ENCODE measurements around the gene ARSK. TPM values are rescaled to one million over a fixed set of nuclear protein-coding genes. Genes with fewer than 3 reads are reported as not detected.

The ARSK gene
- total and polyA plus RNA-seq, 10 of the 15 experiments (the other 5 are each of a cell fraction or from before 2014, with no cell fraction given): 1.6 to 9.5 (median 5.8) TPM

DNA sequence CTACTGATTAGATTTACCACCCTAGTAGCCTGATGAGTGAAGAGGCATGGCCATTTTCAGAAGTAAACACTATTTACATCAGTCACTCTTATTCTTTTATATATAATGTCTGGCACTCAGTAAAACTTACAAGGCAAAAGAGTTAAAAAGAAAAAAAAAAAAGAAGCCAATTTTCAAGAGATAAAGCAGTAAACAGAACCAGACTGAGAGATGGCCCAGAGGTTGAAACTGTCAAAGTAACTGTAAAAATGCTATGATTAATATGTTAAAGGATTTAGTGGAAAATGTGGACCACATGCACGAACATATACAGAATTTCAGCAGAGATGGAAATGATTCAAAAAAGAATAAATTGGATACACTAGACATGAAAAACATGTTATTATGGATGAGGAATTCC, 58.6 kb downstream of the ARSK start:
- DNase-seq (ENCODE audit: low read depth, low spot score) (no peak), ATAC-seq (no peak), FAIRE-seq (no peak)
- BruUV-seq (replicated peaks): no TSS peak
- Histone ChIP-seq H3K4me3 (no peak overlapping the region), H3K4me2 (ENCODE audit: control insufficient read depth, insufficient read depth) (no peak overlapping the region), H3K27ac (ENCODE audit: control insufficient read depth, insufficient read depth) (no peak overlapping the region), H3K4me1 (ENCODE audit: control insufficient read depth, insufficient read depth, low read length) (peaks cover 4% of the 10 kb centered on the region; the same call in 1 of the 2 replicates), H3K79me2 (ENCODE audit: control insufficient read depth, insufficient read depth, low read length) (no peaks in the 10 kb centered on the region), H3K27me3 (replicated peaks in 1 of 2; ENCODE audit: control insufficient read depth in 2 of 2, insufficient read depth in 2 of 2, low read length in 1 of 2) (no peaks in the 10 kb centered on the region), H3K9me3 (replicated peaks; ENCODE audit: control insufficient read depth, insufficient read depth, low read length) (peaks cover 6% of the 10 kb centered on the region; the same call in 2 of the 3 replicates), H3K9ac (ENCODE audit: control insufficient read depth, insufficient read depth, low read length) (no peak overlapping the region), H3K36me3 (ENCODE audit: control insufficient read depth in 2 of 2, insufficient read depth in 2 of 2, low read length in 1 of 2) (no peaks in the 10 kb centered on the region), H4K20me1 (ENCODE audit: control insufficient read depth, insufficient read depth) (no peaks in the 10 kb centered on the region), H2AFZ (ENCODE audit: control insufficient read depth, low read depth, low read length) (no peak overlapping the region)
- intact Hi-C loops (cut with micrococcal nuclease; ENCODE audit: unreplicated experiment): loop anchor here (10.0 kb wide), 1 partner anchor 539 kb away; no protein-coding TSS in a partner anchor
- ChIA-PET RAD21 (ENCODE audit: unreplicated experiment) (no interaction called here), CTCF (interaction anchor here (0.7 kb wide), 1 partner anchor 31 kb away, joined by 3 read pairs; no protein-coding TSS in a partner anchor), POLR2A (no interaction called here), SMC1A (ENCODE audit: uncharacterized antibody, unreplicated experiment) (no interaction called here)
- TF ChIP-seq ZSCAN29 (IDR thresholded peaks at IDR 0.05) (no peak), CBX5 (IDR thresholded peaks at IDR 0.05; ENCODE audit: low read depth) (no peak; the same call in 1 of the 2 replicates), KLF5 (IDR thresholded peaks at IDR 0.05; ENCODE audit: partially characterized antibody) (no peak), RUNX3 (IDR thresholded peaks at IDR 0.05; ENCODE audit: low read length) (no peak), PML (IDR thresholded peaks at IDR 0.05; ENCODE audit: low read length) (no peak), NBN (IDR thresholded peaks at IDR 0.05) (no peak)
- TF ChIP-seq, protein P1, sequence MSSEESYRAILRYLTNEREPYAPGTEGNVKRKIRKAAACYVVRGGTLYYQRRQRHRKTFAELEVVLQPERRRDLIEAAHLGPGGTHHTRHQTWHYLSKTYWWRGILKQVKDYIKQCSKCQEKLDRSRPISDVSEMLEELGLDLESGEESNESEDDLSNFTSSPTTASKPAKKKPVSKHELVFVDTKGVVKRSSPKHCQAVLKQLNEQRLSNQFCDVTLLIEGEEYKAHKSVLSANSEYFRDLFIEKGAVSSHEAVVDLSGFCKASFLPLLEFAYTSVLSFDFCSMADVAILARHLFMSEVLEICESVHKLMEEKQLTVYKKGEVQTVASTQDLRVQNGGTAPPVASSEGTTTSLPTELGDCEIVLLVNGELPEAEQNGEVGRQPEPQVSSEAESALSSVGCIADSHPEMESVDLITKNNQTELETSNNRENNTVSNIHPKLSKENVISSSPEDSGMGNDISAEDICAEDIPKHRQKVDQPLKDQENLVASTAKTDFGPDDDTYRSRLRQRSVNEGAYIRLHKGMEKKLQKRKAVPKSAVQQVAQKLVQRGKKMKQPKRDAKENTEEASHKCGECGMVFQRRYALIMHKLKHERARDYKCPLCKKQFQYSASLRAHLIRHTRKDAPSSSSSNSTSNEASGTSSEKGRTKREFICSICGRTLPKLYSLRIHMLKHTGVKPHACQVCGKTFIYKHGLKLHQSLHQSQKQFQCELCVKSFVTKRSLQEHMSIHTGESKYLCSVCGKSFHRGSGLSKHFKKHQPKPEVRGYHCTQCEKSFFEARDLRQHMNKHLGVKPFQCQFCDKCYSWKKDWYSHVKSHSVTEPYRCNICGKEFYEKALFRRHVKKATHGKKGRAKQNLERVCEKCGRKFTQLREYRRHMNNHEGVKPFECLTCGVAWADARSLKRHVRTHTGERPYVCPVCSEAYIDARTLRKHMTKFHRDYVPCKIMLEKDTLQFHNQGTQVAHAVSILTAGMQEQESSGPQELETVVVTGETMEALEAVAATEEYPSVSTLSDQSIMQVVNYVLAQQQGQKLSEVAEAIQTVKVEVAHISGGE (CRISPR knock-in tag; IDR thresholded peaks at IDR 0.05): no peak
- in situ Hi-C loops (cut with MboI): no loop called here
- WGBS (ENCODE audit: insufficient coverage, insufficient replicate concordance, low lambda C conversion rate, missing lambda C conversion rate): 96% methylated on average over 1 of the region's 1 CpG

Measured in GM12878 (cell line).